Endodermal cell (in vitro differentiated cells): ENCODE results near the gene ZDHHC14. TPM values are rescaled to one million over a fixed set of nuclear protein-coding genes. Genes with fewer than 3 reads are reported as not detected.

ENCODE experiments used
- DNase-seq: peaks from one replicate; pipeline ENCODE4 v3.0.0-alpha.2; 2017
- H3K27ac ChIP-seq: 2 replicates; pipeline ENCODE4 v1.5.1; 2013; ENCODE audit warnings: mild to moderate bottlenecking, low read depth, low read length, moderate library complexity
- H3K27me3 ChIP-seq: 2 replicates; pipeline ENCODE4 v1.6.1; 2013; ENCODE audit warnings: mild to moderate bottlenecking, low read length, moderate library complexity; ENCODE audit not compliant: insufficient read depth, control insufficient read depth, poor library complexity, severe bottlenecking
- H3K36me3 ChIP-seq: 2 replicates; pipeline ENCODE4 v1.7.0; 2013; ENCODE audit warnings: mild to moderate bottlenecking, low read length, moderate library complexity; ENCODE audit not compliant: control insufficient read depth, insufficient read depth
- H3K4me1 ChIP-seq: one replicate; pipeline ENCODE4 v1.7.0; 2013; ENCODE audit warnings: low read length; ENCODE audit not compliant: control insufficient read depth, insufficient read depth
- H3K4me3 ChIP-seq: 2 replicates; pipeline ENCODE4 v1.5.1; 2013; ENCODE audit warnings: mild to moderate bottlenecking, low read length, moderate library complexity
- H3K9ac ChIP-seq: 2 replicates; pipeline ENCODE4 v1.6.1; 2013; ENCODE audit warnings: mild to moderate bottlenecking, low read length, moderate library complexity; ENCODE audit not compliant: poor library complexity, severe bottlenecking; ENCODE audit errors: extremely low read depth
- H3K9me3 ChIP-seq: 2 replicates; pipeline ENCODE4 v1.6.1; 2013; ENCODE audit warnings: mild to moderate bottlenecking, low read length, moderate library complexity; ENCODE audit not compliant: control insufficient read depth
- H3K27ac Mint-ChIP-seq: 2 replicates; pipeline ENCODE4 v1.8.0; 2020; ENCODE audit warnings: mixed read lengths
- H3K27me3 Mint-ChIP-seq: 2 replicates; pipeline ENCODE4 v1.8.0; 2021; ENCODE audit warnings: mild to moderate bottlenecking, mixed read lengths; ENCODE audit not compliant: insufficient read depth
- H3K36me3 Mint-ChIP-seq: 2 replicates; pipeline ENCODE4 v1.8.0; 2020; ENCODE audit warnings: low read depth, mixed read lengths
- H3K4me1 Mint-ChIP-seq: 2 replicates; pipeline ENCODE4 v1.8.0; 2020; ENCODE audit warnings: mixed read lengths
- H3K4me3 Mint-ChIP-seq: 2 replicates; pipeline ENCODE4 v1.8.0; 2020; ENCODE audit warnings: mild to moderate bottlenecking, moderate library complexity, mixed read lengths
- H3K9me3 Mint-ChIP-seq: 2 replicates; pipeline ENCODE4 v1.8.0; 2020; ENCODE audit warnings: mild to moderate bottlenecking, mixed read lengths
- CTCF ChIP-seq: fragments of 200-600 bp; sonication (generic); conservative IDR thresholded peaks from 2 replicates; pipeline ENCODE4 v1.5.0; 2021; ENCODE audit warnings: antibody characterized with exemption, mild to moderate bottlenecking
- WGBS, 2 experiments: methylation state at CpG; one replicate each; pipeline versions ENCODE4 v1.1.5 to v1.1.7; 2013; ENCODE audit warnings: missing lambda C conversion rate in 2 of 2, mixed read lengths in 1 of 2; ENCODE audit not compliant: insufficient coverage in 1 of 2, insufficient read length in 1 of 2; 5-methylcytosine and 5-hydroxymethylcytosine counted together
- total RNA-seq, 2 donors: library from RNA; stranded (reverse); fragmentation: NEBNext Ultra II Directional in 1 of 2; extraction: Animal tissue kit (Norgen Biotek cat#: 25700) in 1 of 2; gene quantifications; 2 replicates in 1 of 2; 3 replicates in 1 of 2; pipeline ENCODE4 v1.2.1, GENCODE V29; 2021

Gene ZDHHC14
- total RNA-seq, 2 donors from 2014 or later: 2.3 to 4.5 TPM

GRCh38 chr6:157547112-157547511 lies 166.1 kb downstream of the ZDHHC14 start:
- no peak overlapping the region for H3K27ac ChIP-seq
- Mint-ChIP-seq H3K4me3 (no peak overlapping the region), H3K36me3 (peaks cover 5% of the 10 kb centered on the region), H3K4me1 (peaks cover 2% of the 10 kb centered on the region), H3K27ac (no peak overlapping the region), H3K9me3 (peaks cover 12% of the 10 kb centered on the region), H3K27me3 (peaks cover 6% of the 10 kb centered on the region)
- TF ChIP-seq CTCF: no peak
- 89 to 94% methylated on average over 8 of the region's 8 CpGs for WGBS, 2 experiments
- H3K4me3 ChIP-seq: no peak overlapping the region
- H3K4me1 ChIP-seq: no peaks in the 10 kb centered on the region
- H3K9ac ChIP-seq: no peak overlapping the region
- H3K36me3 ChIP-seq: no peaks in the 10 kb centered on the region
- no peaks in the 10 kb centered on the region for H3K27me3 ChIP-seq
- H3K9me3 ChIP-seq: no peaks in the 10 kb centered on the region
- peak; percentile 1 for DNase-seq

GRCh38 chr6:157548635-157549467 lies 167.9 kb downstream of the ZDHHC14 start:
- H3K36me3 ChIP-seq: no peaks in the 10 kb centered on the region
- H3K9me3 Mint-ChIP-seq: peaks cover 12% of the 10 kb centered on the region
- WGBS, 2 experiments: 93 to 100% methylated on average over 3 to 24 of the region's 24 CpGs
- no peaks in the 10 kb centered on the region for H3K9me3 ChIP-seq
- no peak overlapping the region for H3K4me3 Mint-ChIP-seq
- H3K4me1 Mint-ChIP-seq: peaks cover 11% of the 10 kb centered on the region
- H3K27me3 ChIP-seq: no peaks in the 10 kb centered on the region
- H3K4me1 ChIP-seq: no peaks in the 10 kb centered on the region
- no peak for TF ChIP-seq CTCF
- H3K9ac ChIP-seq: no peak overlapping the region
- peak; percentile 34 for DNase-seq
- no peak overlapping the region for H3K27ac Mint-ChIP-seq
- peaks cover 2% of the 10 kb centered on the region for H3K36me3 Mint-ChIP-seq
- H3K27me3 Mint-ChIP-seq: peaks cover 6% of the 10 kb centered on the region
- no peak overlapping the region for H3K27ac ChIP-seq
- H3K4me3 ChIP-seq: no peak overlapping the region

- H3K4me1 ChIP-seq: no peaks in the 10 kb centered on the region
- Mint-ChIP-seq H3K4me3 (no peak overlapping the region), H3K36me3 (peaks cover 2% of the 10 kb centered on the region), H3K27ac (no peak overlapping the region), H3K9me3 (peaks cover 11% of the 10 kb centered on the region), H3K27me3 (peaks cover 6% of the 10 kb centered on the region), H3K4me1 (peaks cover 11% of the 10 kb centered on the region)
- WGBS, 2 experiments: 93 to 100% methylated on average over 3 of the region's 3 CpGs
- H3K36me3 ChIP-seq: no peaks in the 10 kb centered on the region
- peak; percentile 5 for DNase-seq
- H3K9ac ChIP-seq: no peak overlapping the region
- no peaks in the 10 kb centered on the region for H3K9me3 ChIP-seq
- no peak for TF ChIP-seq CTCF
- H3K27me3 ChIP-seq: no peaks in the 10 kb centered on the region
- no peak overlapping the region for H3K4me3 ChIP-seq
- H3K27ac ChIP-seq: no peak overlapping the region
Observed at GRCh38 chr6:157549468-157549745, 168.4 kb downstream of the ZDHHC14 start.
